ENCODE data around the gene PPP1R13B. TPM values are rescaled to one million over a fixed set of nuclear protein-coding genes. Genes with fewer than 3 reads are reported as not detected.

The PPP1R13B gene
- total RNA-seq, 2 donors from 2014 or later: 15.6 to 17.5 TPM

GRCh38 chr14:103816991-103817390 is 30.4 kb downstream of the PPP1R13B start:
- H3K36me3 Mint-ChIP-seq (ENCODE audit: low read depth): no peaks in the 10 kb centered on the region
- peaks cover 16% of the 10 kb centered on the region for H3K4me1 Mint-ChIP-seq
- TF ChIP-seq CTCF (conservative IDR thresholded peaks at IDR 0.05): no peak
- Histone ChIP-seq H3K4me3 (ENCODE audit: low read length) (no peak overlapping the region), H3K4me1 (ENCODE audit: control insufficient read depth, insufficient read depth, low read length) (no peaks in the 10 kb centered on the region), H3K27ac (ENCODE audit: low read depth, low read length) (no peak overlapping the region), H3K27me3 (ENCODE audit: control insufficient read depth, insufficient read depth, low read length, poor library complexity, severe bottlenecking) (no peaks in the 10 kb centered on the region), H3K36me3 (ENCODE audit: control insufficient read depth, insufficient read depth, low read length) (no peaks in the 10 kb centered on the region), H3K9ac (ENCODE audit: extremely low read depth, low read length, poor library complexity, severe bottlenecking) (no peak overlapping the region), H3K9me3 (ENCODE audit: control insufficient read depth, low read length) (no peaks in the 10 kb centered on the region)
- 75 to 90% methylated on average over 2 to 3 of the region's 3 CpGs for WGBS, 2 experiments (ENCODE audit: insufficient coverage in 1 of 2, insufficient read length in 1 of 2)
- peaks cover 4% of the 10 kb centered on the region for H3K9me3 Mint-ChIP-seq
- H3K27ac Mint-ChIP-seq: no peak overlapping the region
- no peak overlapping the region for H3K4me3 Mint-ChIP-seq
- H3K27me3 Mint-ChIP-seq (ENCODE audit: insufficient read depth): no peaks in the 10 kb centered on the region
- DNase-seq: no peak

- H3K27me3 Mint-ChIP-seq (ENCODE audit: insufficient read depth): no peaks in the 10 kb centered on the region
- H3K4me3 Mint-ChIP-seq: no peak overlapping the region
- H3K36me3 Mint-ChIP-seq (ENCODE audit: low read depth): no peaks in the 10 kb centered on the region
These were observed 32.1 kb downstream of the PPP1R13B start for GRCh38 chr14:103815253-103815652.

GRCh38 chr14:103811189-103811588 is 36.2 kb downstream of the PPP1R13B start:
- 96 to 100% methylated on average over 1 to 2 of the region's 2 CpGs for WGBS, 2 experiments (ENCODE audit: insufficient coverage in 1 of 2, insufficient read length in 1 of 2)

More at GRCh38 chr14:103815253-103815652, 32.1 kb downstream of the PPP1R13B start:
- Mint-ChIP-seq H3K4me1 (peaks cover 12% of the 10 kb centered on the region), H3K9me3 (peaks cover 4% of the 10 kb centered on the region), H3K27ac (no peak overlapping the region)
- TF ChIP-seq CTCF (conservative IDR thresholded peaks at IDR 0.05): no peak
- no peaks in the 10 kb centered on the region for H3K27me3 ChIP-seq (ENCODE audit: control insufficient read depth, insufficient read depth, low read length, poor library complexity, severe bottlenecking)
- WGBS, 2 experiments (ENCODE audit: insufficient coverage in 1 of 2, insufficient read length in 1 of 2): 96% methylated on average over 6 to 7 of the region's 7 CpGs
- H3K36me3 ChIP-seq (ENCODE audit: control insufficient read depth, insufficient read depth, low read length): no peaks in the 10 kb centered on the region
- H3K4me1 ChIP-seq (ENCODE audit: control insufficient read depth, insufficient read depth, low read length): no peaks in the 10 kb centered on the region
- no peak overlapping the region for H3K4me3 ChIP-seq (ENCODE audit: low read length)
- no peaks in the 10 kb centered on the region for H3K9me3 ChIP-seq (ENCODE audit: control insufficient read depth, low read length)
- no peak for DNase-seq
- H3K27ac ChIP-seq (ENCODE audit: low read depth, low read length): no peak overlapping the region
- H3K9ac ChIP-seq (ENCODE audit: extremely low read depth, low read length, poor library complexity, severe bottlenecking): no peak overlapping the region

More at GRCh38 chr14:103811189-103811588, 36.2 kb downstream of the PPP1R13B start:
- TF ChIP-seq CTCF (conservative IDR thresholded peaks at IDR 0.05): no peak
- H3K4me3 Mint-ChIP-seq: no peak overlapping the region
- H3K27ac Mint-ChIP-seq: no peak overlapping the region
- Histone ChIP-seq H3K4me1 (ENCODE audit: control insufficient read depth, insufficient read depth, low read length) (no peaks in the 10 kb centered on the region), H3K9me3 (ENCODE audit: control insufficient read depth, low read length) (no peaks in the 10 kb centered on the region), H3K36me3 (ENCODE audit: control insufficient read depth, insufficient read depth, low read length) (no peaks in the 10 kb centered on the region), H3K27me3 (ENCODE audit: control insufficient read depth, insufficient read depth, low read length, poor library complexity, severe bottlenecking) (no peaks in the 10 kb centered on the region), H3K27ac (ENCODE audit: low read depth, low read length) (no peak overlapping the region), H3K9ac (ENCODE audit: extremely low read depth, low read length, poor library complexity, severe bottlenecking) (no peak overlapping the region), H3K4me3 (ENCODE audit: low read length) (no peak overlapping the region)
- DNase-seq: no peak
- peaks cover 4% of the 10 kb centered on the region for H3K9me3 Mint-ChIP-seq
- H3K4me1 Mint-ChIP-seq: no peaks in the 10 kb centered on the region
- H3K27me3 Mint-ChIP-seq (ENCODE audit: insufficient read depth): no peaks in the 10 kb centered on the region
- no peaks in the 10 kb centered on the region for H3K36me3 Mint-ChIP-seq (ENCODE audit: low read depth)
